Omental fat pad (tissue), 4 donors: ENCODE data around the gene CYFIP2. TPM values are rescaled to one million over a fixed set of nuclear protein-coding genes. Genes with fewer than 3 reads are reported as not detected.

Source experiments
- ATAC-seq: fragments of 150-250 bp; one replicate; pipeline ENCODE4 v1.9.1; 2016; ENCODE audit warnings: mild to moderate bottlenecking, moderate library complexity; ENCODE audit not compliant: low FRiP score
- DNase-seq: peaks from one replicate; pipeline ENCODE4 v3.0.0-alpha.2; 2019; ENCODE audit warnings: low spot score
- CTCF ChIP-seq, 3 donors: fragments of 450-650 bp; IDR thresholded peaks; one replicate each; pipeline ENCODE4 v1.5.1; 2016 to 2017; ENCODE audit warnings: antibody characterized with exemption in 3 of 3, mild to moderate bottlenecking in 3 of 3, moderate library complexity in 2 of 3
- total RNA-seq, 4 donors: library from RNA; depleted of rRNA; stranded (reverse); fragments of >200 nt; gene quantifications; one replicate each; pipeline ENCODE4 v1.1.0, GENCODE V29; 2016

Gene CYFIP2
- total RNA-seq, 4 donors from 2014 or later: 12.7 to 25.5 (median 15.8) TPM

DNA sequence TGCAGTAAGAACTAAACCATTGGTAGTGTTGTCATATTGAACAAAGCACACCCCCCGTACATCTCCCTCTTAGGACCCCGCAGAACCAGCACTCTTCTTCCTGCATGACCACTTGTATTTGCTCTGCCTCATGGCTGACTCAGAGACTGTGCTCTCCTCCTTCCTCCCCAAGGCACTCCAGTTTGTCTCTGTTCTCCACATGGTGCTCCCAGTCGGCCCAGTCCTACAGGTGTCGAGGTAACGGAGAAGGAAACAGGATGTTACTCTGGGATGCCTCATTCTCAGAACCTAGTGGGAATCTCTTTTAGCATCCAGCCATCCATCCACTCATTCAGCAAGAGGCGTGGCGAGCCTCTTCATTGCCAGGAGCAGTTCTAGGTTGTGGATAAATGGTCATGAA is 97.1 kb downstream of the CYFIP2 start:
- ATAC-seq: no peak
- DNase-seq: no peak

DNA sequence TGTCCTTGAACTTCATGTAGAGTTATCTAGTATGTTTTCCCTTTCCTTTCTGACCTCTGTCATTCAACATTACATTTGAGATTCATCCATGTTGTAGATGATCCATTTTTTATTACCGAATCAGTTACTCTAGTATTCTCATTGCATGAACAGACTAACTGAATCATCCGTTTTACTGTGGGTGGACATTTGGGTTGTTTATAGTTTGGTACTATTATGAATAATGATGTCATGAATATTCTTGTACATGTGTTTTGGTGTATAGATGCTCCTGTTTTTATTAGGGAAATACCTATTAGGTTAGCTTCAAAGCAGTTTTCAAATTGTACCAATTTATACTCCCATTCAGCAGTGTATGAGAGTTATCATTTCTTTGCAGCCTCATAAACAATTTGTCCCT is 99.8 kb downstream of the CYFIP2 start:
- ATAC-seq (no peak), DNase-seq (no peak)
- no peak for TF ChIP-seq CTCF (IDR thresholded peaks at IDR 0.05)

More for the DNA sequence above, 97.1 kb downstream of the CYFIP2 start:
- no peak for TF ChIP-seq CTCF (IDR thresholded peaks at IDR 0.05)

DNA sequence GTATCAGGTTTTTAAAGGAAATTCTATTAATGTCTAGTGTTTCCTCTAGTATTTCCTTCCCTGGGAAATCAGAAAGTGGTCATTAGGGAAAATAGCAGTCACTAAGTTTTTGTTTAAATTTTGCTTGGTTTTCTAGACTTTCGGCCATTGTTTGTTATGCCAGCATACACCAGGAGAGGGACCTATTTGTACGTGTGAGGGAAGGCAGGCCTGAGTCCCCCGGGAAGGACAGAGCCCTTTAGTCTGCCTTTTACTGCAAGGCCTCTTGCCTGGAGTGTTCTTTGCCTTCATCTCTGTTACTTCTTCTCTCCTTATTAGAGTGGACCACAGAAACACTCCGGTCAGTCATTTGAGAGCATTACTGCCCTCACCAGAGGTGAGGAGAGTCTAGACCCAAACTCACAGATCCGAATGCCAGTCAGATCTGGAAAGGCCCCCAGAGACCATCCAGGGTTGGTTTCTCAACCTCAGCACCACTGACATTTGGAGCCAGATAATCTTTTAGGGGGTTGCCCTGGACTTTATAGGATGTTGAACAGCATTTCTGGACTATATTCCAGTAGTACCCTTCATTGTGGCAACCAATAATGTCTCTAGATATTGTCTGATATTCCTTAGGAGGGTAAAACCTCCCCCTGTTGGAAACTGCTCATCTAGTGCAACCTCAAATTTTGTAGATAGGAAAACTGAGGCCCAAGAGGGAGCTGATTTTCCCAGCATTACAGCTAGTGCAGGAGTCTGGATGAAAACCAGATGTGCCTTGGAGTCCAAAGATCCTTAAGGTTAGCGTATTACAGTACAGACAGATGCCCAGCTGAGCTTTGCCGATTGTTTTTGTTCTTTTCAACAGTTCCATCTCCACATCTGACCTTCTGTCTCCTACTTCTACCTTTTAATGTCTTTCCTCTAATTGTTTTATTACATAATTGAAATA is 101.1 kb downstream of the CYFIP2 start:
- no peak for DNase-seq
- TF ChIP-seq CTCF (IDR thresholded peaks at IDR 0.05): no peak
- no peak for ATAC-seq

- TF ChIP-seq CTCF (IDR thresholded peaks at IDR 0.05): no peak
- ATAC-seq (no peak), DNase-seq (no peak)
Measured at GRCh38 chr5:157369507-157369906, 103.6 kb downstream of the CYFIP2 start.

DNA sequence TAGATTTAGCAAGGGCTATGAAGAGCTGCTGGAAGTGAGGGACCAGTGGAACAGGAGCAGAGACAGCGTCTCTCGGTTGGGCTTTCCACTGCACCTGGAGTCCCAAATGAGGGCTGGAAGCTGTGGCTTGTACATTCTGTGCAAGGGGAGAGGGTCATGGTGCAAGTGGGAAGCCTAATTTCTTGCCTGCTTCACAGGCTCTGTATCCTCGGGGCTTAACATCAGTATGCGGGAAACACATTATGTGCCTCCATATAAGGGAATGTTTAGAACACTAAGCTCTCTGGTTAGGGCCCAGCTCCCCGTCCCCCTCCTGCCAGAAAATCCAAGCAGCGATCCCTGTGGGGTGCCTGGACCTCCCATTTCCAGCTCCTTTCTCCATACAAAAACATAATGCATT is 105.0 kb downstream of the CYFIP2 start:
- DNase-seq (no peak), ATAC-seq (no peak)
- TF ChIP-seq CTCF (IDR thresholded peaks at IDR 0.05): no peak

DNA sequence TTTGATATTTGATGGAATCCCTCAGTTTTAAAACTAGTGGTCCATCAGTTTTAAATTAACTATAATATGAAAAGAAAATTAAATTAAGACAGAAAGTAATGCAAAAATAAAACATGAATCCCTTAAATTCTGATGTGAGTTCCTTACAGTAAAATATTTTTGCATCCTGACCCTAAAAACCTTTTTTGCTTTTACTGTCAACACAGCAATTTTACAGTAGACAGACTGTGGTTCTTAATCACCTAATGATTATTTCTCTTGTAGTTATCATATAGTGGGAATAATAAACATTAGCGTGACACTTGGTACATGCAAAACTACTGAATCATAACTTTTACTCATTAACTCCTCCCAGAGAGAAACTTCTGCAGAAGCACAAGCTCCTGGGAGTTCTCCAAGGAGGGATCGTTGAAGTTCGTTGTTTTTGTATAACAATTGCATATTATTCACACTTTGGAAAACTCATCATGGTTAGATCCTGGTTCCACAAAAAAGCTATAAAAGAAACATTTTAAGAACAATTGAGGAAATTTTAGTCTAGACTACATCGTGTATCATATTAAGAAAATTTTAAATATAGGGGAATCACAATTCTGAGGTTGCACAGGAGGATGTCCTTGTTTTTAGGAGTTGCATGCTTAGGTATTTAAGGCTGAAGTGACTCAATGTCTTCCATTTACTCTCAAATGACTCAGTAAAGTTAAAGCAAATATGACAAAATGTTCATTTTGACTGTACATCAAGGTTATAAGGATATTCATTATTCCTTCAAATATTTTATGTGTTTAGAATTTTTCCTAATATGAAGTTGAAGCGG is 105.9 kb downstream of the CYFIP2 start:
- TF ChIP-seq CTCF (IDR thresholded peaks at IDR 0.05): no peak
- ATAC-seq (no peak), DNase-seq (no peak)
